Astrocyte (in vitro differentiated cells and primary cell): Measurements from ENCODE around the gene PCDHGA11.
"Not testable (repeated sequence)": the region's sequence is repeated elsewhere in the genome, so short reads cannot be mapped to it uniquely, and the experiment has no call there.

Experiments
- EZH2 ChIP-seq: IDR thresholded peaks from 2 replicates; pipeline ENCODE4 v1.6.1; 2012; ENCODE audit warnings: mild to moderate bottlenecking, low read length, inconsistent platforms; ENCODE audit not compliant: insufficient read depth
- TF ChIP-seq, protein P1 (sequence below): IDR thresholded peaks from 2 replicates; pipeline ENCODE4 v1.5.1; 2011; ENCODE audit warnings: low read depth, mild to moderate bottlenecking, inconsistent platforms, low read length, moderate library complexity; ENCODE audit not compliant: insufficient read depth

DNA sequence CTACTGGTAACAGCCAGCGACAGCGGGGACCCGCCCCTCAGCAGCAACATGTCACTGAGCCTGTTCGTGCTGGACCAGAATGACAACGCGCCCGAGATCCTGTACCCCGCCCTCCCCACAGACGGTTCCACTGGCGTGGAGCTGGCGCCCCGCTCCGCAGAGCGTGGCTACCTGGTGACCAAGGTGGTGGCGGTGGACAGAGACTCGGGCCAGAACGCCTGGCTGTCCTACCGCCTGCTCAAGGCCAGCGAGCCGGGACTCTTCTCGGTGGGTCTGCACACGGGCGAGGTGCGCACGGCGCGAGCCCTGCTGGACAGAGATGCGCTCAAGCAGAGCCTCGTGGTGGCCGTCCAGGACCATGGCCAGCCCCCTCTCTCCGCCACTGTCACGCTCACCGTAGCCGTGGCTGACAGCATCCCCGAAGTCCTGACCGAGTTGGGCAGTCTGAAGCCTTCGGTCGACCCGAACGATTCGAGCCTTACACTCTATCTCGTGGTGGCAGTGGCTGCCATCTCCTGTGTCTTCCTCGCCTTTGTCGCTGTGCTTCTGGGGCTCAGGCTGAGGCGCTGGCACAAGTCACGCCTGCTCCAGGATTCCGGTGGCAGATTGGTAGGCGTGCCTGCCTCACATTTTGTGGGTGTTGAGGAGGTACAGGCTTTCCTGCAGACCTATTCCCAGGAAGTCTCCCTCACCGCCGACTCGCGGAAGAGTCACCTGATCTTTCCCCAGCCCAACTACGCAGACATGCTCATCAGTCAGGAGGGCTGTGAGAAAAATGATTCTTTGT is 26.3 kb upstream of the PCDHGA11 start:
- not testable (repeated sequence) for TF ChIP-seq EZH2
- TF ChIP-seq, protein P1, sequence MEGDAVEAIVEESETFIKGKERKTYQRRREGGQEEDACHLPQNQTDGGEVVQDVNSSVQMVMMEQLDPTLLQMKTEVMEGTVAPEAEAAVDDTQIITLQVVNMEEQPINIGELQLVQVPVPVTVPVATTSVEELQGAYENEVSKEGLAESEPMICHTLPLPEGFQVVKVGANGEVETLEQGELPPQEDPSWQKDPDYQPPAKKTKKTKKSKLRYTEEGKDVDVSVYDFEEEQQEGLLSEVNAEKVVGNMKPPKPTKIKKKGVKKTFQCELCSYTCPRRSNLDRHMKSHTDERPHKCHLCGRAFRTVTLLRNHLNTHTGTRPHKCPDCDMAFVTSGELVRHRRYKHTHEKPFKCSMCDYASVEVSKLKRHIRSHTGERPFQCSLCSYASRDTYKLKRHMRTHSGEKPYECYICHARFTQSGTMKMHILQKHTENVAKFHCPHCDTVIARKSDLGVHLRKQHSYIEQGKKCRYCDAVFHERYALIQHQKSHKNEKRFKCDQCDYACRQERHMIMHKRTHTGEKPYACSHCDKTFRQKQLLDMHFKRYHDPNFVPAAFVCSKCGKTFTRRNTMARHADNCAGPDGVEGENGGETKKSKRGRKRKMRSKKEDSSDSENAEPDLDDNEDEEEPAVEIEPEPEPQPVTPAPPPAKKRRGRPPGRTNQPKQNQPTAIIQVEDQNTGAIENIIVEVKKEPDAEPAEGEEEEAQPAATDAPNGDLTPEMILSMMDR, result not testable (repeated sequence)
